Osteoblast (primary cell): Measurements from ENCODE around the gene ZBTB21. TPM values are rescaled to one million over a fixed set of nuclear protein-coding genes. Genes with fewer than 3 reads are reported as not detected.

ENCODE experiments used
- DNase-seq: peaks from one replicate; pipeline ENCODE4 v3.0.0; 2011; ENCODE audit warnings: low spot score, mixed read lengths; ENCODE audit not compliant: insufficient read length; ENCODE audit errors: missing footprints
- H2AFZ ChIP-seq: 2 replicates; pipeline ENCODE4 v1.6.0; 2011; ENCODE audit warnings: mild to moderate bottlenecking, low read length
- H3K27ac ChIP-seq: 2 replicates; pipeline ENCODE4 v1.5.1; 2011; ENCODE audit warnings: mild to moderate bottlenecking, low read depth, low read length, moderate library complexity
- H3K27me3 ChIP-seq: 2 replicates; pipeline ENCODE4 v1.6.0; 2012; ENCODE audit warnings: mild to moderate bottlenecking, control low read depth, inconsistent platforms, low read length, moderate library complexity; ENCODE audit not compliant: insufficient read depth
- H3K36me3 ChIP-seq: 2 replicates; pipeline ENCODE4 v1.5.1; 2011; ENCODE audit warnings: mild to moderate bottlenecking, low read length, control low read depth, moderate library complexity; ENCODE audit not compliant: insufficient read depth
- H3K4me1 ChIP-seq: 2 replicates; pipeline ENCODE4 v1.5.1; 2011; ENCODE audit warnings: mild to moderate bottlenecking, low read length, control low read depth, moderate library complexity; ENCODE audit not compliant: insufficient read depth
- H3K4me2 ChIP-seq: 2 replicates; pipeline ENCODE4 v1.6.0; 2011; ENCODE audit warnings: mild to moderate bottlenecking, low read length; ENCODE audit not compliant: insufficient read depth
- H3K4me3 ChIP-seq: fragments of 200-600 bp; sonication (generic); 3 replicates; pipeline ENCODE4 v1.5.1; 2012; ENCODE audit warnings: mild to moderate bottlenecking, low read length, inconsistent platforms; ENCODE audit not compliant: insufficient read depth
- H3K79me2 ChIP-seq: 2 replicates; pipeline ENCODE4 v1.6.0; 2012; ENCODE audit warnings: mild to moderate bottlenecking, low read length, control low read depth, inconsistent platforms; ENCODE audit not compliant: insufficient read depth
- H3K9me3 ChIP-seq: 2 replicates; pipeline ENCODE4 v1.5.1; 2011; ENCODE audit warnings: low read depth, low read length, control low read depth
- H4K20me1 ChIP-seq: 2 replicates; pipeline ENCODE4 v1.6.0; 2012; ENCODE audit warnings: mild to moderate bottlenecking, low read length, control low read depth; ENCODE audit not compliant: insufficient read depth
- CTCF ChIP-seq: IDR thresholded peaks from 2 replicates; pipeline ENCODE4 v1.5.1; 2011; ENCODE audit warnings: mild to moderate bottlenecking, low read depth, low read length, moderate library complexity; ENCODE audit errors: extremely low read depth
- total RNA-seq: library from RNA; depleted of rRNA; stranded (reverse); fragments of >200 nt; gene quantifications from 2 replicates; pipeline ENCODE4 v1.2.3, GENCODE V29; 2012

Gene ZBTB21
- total RNA-seq, 1 donor: 12.7 TPM

- H3K27me3 ChIP-seq: no peaks in the 10 kb centered on the region
- no peak for TF ChIP-seq CTCF
- H3K27ac ChIP-seq: peak overlapping the region; percentile 95
- peak overlapping the region; percentile 35 for H3K4me2 ChIP-seq
- H3K4me3 ChIP-seq: no peak overlapping the region
- no peaks in the 10 kb centered on the region for H3K9me3 ChIP-seq
- H3K36me3 ChIP-seq: peaks cover 20% of the 10 kb centered on the region
- H4K20me1 ChIP-seq: no peaks in the 10 kb centered on the region
- DNase-seq: peak; percentile 73
- H3K4me1 ChIP-seq: peaks cover 19% of the 10 kb centered on the region
- no peak overlapping the region for H2AFZ ChIP-seq
- H3K79me2 ChIP-seq: peaks cover 66% of the 10 kb centered on the region
These were observed 7.7 kb downstream of the ZBTB21 start for GRCh38 chr21:42002421-42002958.

GRCh38 chr21:42001781-42002180 lies 8.4 kb downstream of the ZBTB21 start:
- Histone ChIP-seq H3K27ac (peak overlapping the region; percentile 95), H3K4me1 (peaks cover 19% of the 10 kb centered on the region), H3K79me2 (peaks cover 59% of the 10 kb centered on the region), H3K4me2 (peak overlapping the region; percentile 35), H4K20me1 (no peaks in the 10 kb centered on the region), H2AFZ (no peak overlapping the region), H3K9me3 (no peaks in the 10 kb centered on the region), H3K36me3 (peaks cover 16% of the 10 kb centered on the region), H3K27me3 (no peaks in the 10 kb centered on the region), H3K4me3 (no peak overlapping the region)
- TF ChIP-seq CTCF: no peak
- no peak for DNase-seq

- Histone ChIP-seq H2AFZ (no peak overlapping the region), H3K4me3 (no peak overlapping the region), H3K79me2 (peaks cover 56% of the 10 kb centered on the region), H3K27ac (no peak overlapping the region), H3K36me3 (peaks cover 17% of the 10 kb centered on the region), H3K9me3 (no peaks in the 10 kb centered on the region), H3K4me1 (peaks cover 19% of the 10 kb centered on the region), H3K4me2 (no peak overlapping the region), H3K27me3 (no peaks in the 10 kb centered on the region), H4K20me1 (no peaks in the 10 kb centered on the region)
- DNase-seq: no peak
- no peak for TF ChIP-seq CTCF
These were observed 9.3 kb downstream of the ZBTB21 start for GRCh38 chr21:42000908-42001307.

- no peak overlapping the region for H3K4me3 ChIP-seq
- no peaks in the 10 kb centered on the region for H3K9me3 ChIP-seq
- no peak for TF ChIP-seq CTCF
- H3K27me3 ChIP-seq: no peaks in the 10 kb centered on the region
- DNase-seq: no peak
- H3K4me2 ChIP-seq: no peak overlapping the region
- H3K79me2 ChIP-seq: peaks cover 35% of the 10 kb centered on the region
- peaks cover 25% of the 10 kb centered on the region for H3K36me3 ChIP-seq
- peaks cover 25% of the 10 kb centered on the region for H3K4me1 ChIP-seq
- H4K20me1 ChIP-seq: no peaks in the 10 kb centered on the region
- no peak overlapping the region for H2AFZ ChIP-seq
- H3K27ac ChIP-seq: no peak overlapping the region
These were observed 12.5 kb downstream of the ZBTB21 start for GRCh38 chr21:41997657-41998056.
